NOMO-1 (cell line): Measurements from ENCODE around the gene POMGNT2.

Source experiments
- DNase-seq, 2 experiments: peaks; one replicate each; lab custom pipeline; 2025; ENCODE audit not compliant: unreplicated experiment in 2 of 2; lab: John Stamatoyannopoulos, UW

POMGNT2 gene

DNA sequence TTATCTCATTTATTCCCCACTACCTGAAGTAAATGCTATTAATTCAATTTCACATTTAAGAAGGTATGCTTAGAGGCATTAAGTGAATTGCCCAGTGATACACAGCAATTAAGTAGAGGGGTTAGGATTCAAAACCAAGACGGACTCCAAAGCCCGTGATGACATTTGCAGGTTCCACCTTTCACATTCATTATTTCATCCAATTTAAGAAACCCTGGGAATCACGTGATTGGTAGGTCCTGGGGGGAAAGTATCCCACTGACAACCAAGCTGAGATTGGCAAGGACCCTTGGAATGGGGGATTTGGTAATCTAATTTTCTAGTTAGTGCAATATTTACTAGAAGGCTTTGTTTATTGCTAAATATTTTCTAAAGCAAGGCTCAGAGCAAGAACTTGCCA lies 1.8 kb downstream of the POMGNT2 start:
- no peak for DNase-seq

DNA sequence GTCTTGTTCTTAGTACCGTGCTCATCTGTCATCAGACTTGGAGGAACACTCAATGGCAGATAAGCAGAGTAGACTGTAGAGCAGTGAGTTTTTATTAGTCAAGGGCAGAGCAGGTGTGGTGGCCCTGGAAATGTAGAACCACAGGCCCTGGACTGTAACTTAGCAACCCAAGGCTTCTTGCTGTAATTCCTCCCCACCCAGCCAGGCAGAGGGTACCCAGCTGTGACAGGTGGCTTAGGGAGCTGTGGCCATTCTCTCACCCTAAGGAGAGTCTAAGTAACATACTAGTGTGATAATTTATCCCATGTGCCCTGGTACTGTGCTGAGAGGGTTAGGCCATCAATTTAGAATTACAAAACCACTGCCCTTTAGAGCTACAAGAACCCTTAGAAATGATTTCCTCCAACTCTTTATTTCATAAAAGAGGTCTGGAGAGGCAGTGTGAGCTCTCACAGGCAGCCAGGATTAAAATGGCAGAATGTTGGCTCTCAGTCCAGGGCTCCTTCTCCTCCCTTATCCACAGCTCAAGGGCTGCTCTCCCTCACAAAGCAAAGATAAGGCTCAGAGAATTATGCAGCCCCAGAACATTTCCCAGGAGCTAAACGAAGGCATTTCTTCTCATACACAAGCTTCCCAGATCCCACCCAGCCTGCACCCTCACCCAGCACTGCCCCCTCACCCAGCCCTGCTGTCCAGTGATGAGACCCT lies 3.0 kb downstream of the POMGNT2 start:
- no peak for DNase-seq

DNA sequence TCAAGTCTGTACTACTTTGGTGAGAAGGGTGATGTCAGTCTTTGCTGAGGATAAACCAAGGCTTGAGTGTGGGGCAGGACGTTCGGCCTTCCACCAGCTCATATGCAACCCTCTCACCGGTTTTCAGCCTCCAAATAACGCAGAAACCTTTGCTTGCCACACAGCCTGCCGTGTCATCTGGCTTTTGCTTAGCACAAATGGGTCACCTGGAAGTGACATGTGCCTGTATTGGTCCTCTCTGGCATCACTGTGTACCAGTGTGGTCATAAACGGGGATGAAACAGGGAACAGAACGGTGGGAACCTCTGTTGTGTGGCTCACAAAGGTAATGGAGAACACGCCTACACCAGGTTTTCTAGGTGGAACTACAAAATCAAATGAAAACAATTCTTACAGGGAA lies 7.1 kb downstream of the POMGNT2 start:
- no peak for DNase-seq

DNA sequence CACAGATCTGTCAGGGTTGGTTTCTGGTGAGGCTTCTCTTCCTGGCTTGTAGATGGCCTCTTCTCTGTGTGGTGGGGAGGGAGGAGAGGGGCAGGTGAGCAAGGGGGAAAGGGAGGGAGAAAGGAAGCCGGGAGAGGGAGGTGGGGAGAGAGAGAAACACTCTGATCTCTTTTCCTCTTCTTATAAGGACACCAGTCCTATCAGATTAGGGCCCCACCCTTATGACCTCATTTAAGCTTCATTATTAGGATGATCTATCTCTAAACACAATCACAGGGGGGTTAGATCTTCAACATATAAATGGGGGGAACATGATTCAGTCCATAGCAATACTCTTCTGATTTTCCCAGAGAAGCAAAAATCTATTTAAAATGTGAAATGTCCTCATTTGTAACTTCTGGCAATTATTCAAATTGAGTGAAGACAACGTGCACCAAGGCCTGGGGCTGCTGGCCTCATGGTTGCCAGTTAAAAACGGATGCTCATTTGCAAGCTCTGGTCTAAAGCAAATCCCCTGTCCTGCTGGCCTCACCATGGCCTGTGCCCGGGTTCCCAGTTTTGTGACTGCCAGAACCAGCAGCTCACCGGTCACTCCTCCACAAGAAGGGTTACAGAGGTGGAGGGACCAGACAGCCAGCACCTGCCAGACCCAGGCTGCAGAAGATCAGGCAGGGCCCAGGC lies 8.3 kb downstream of the POMGNT2 start:
- no peak for DNase-seq

DNA sequence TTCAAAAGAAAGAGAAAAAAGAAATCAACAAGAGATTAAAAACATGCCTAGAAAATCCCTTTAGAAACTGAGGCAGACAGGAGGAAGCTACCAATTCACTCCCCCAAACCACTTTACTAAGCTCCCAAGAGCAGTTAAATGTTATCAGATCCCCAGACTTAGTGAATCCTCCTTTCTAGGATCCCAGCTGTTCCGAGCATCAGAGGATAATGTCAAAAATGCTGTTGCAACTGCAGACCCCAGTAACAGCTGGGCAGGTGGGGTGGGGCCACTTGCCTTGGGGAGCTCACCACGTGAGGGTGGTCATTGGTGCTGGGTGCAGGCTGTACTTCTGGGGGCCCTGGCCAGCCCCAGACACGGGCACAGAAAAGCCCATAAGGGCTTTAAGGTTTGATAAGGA lies 9.1 kb downstream of the POMGNT2 start:
- no peak for DNase-seq

DNA sequence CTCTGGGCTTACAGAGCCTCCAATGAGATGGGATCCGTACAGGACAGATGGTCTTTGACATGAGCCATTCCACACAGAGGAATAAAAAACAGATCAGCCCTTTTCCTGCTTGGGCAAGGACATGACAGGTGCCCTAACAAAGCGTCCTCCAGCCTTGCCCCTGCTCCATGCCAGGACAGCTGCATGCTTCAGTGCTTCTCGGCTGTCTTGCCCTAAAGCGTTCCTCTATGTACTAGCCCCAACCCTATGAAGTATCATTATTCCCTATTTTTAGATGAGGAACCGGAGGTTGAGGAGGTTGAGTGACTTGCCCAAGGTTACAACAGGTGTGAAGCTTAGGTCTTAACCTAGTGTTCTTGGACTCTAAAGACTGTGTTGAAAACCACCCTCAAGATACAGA lies 10.5 kb downstream of the POMGNT2 start:
- no peak for DNase-seq

DNA sequence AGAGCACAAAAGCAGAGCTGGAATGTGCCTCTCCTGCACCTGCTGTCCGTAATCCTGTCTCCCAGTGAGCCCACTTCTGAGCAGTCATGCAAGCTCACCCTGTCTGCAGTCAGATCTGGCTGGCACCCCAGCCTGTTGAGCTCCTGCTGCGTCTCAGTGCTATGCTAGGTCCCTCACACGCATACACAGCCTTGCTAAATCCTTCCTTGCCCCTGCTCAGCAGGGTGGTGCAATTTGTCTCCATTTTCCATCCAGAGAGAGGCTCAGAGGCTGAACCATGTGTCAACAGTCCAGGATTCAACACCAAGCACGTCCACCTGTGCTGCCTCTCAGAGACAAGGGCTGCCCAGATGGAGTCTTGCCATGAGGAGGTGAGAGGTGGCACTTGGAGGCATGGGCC lies 11.0 kb downstream of the POMGNT2 start:
- no peak for DNase-seq

DNA sequence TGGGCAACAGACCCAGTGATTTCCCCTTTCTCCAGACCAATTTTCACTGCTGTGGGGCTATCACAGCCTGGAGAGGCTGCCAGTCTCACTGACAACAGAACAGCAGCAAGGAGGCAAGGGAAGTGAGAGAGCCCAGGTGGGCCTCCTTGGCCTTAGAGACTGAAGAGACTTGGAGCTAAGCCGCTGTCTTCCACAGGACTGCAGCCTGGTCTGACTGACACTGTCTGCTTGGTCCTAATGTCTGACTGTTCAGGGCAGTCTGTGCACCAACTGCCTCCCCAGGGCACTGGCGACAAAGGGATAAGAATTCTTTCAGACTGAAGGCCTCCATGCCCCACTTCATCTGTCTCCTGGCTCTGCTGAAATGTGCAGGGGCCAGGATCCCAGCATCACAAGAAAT lies 11.5 kb downstream of the POMGNT2 start:
- no peak for DNase-seq

DNA sequence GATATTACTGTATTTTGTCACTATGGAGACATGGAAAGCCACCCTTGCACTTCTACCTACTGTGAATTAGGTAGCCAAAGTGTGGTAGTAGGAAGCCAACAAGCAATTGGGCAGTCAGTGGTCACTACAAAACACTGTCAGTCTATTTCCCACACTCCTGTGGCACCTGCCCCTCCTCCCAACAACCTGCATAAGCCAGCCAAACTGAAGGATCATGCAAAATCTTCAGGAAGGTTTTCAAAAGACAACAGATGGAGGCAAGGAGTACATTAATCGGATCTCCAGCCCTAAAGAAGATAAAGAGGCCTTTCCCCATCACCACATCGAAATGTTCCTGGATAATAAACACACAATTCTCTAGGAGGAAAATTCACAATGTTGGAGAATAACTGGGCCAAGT lies 11.9 kb downstream of the POMGNT2 start:
- no peak for DNase-seq

DNA sequence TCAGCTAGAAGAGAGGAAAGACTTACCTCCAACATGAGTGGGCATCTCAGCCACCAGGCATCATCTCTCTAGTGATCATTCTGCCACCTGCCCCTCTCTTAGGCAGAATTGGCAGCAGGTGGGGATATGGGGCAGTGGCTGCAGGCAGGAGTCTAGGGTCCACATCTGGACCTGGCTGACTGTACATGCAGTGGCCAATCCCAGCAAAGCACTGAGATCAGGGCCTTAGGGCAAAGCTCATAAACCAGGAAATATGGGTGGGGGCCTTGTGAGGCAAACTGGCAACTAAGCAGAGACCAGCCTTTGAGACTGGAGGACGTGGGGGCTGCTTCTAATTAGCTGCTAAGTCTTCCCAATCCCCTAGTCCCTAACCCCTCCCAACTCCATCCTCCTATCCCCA lies 12.9 kb downstream of the POMGNT2 start:
- no peak for DNase-seq

DNA sequence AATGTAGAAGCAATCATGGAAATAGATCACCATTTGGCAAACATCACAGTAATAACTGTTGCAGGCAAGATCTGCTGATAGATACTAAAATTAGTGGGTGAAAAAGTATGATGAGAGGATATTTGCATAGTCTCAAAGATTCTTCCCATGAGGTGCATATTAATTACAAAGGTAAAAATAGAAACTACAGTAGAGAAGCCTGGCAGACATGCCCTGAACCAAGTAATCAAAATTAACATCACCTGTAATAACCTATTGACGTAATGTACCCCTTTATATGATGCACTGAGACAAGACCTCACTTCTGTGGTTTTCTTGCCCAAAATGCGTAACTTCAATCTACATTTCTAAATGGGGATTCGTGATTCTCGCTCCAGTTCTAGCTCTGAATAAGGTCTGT lies 14.4 kb downstream of the POMGNT2 start:
- no peak for DNase-seq

DNA sequence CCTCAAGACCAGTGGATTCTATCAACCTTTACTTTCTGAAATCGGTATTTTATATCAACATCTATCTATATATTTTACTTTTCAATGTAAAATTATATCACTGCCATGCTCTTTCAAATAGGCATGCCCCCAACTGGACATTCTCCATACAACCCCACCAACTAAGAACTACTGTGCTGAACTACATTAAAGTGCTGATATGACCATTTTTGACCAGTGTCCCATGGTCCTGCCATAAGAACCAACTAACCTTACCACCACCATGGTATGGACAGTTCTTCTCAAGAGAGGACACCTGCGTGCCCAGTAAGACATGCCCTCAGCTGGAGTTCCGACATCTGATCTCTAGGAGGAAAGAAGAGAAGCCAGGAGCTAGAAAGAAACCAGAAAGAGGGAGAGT lies 15.6 kb downstream of the POMGNT2 start:
- no peak for DNase-seq

DNA sequence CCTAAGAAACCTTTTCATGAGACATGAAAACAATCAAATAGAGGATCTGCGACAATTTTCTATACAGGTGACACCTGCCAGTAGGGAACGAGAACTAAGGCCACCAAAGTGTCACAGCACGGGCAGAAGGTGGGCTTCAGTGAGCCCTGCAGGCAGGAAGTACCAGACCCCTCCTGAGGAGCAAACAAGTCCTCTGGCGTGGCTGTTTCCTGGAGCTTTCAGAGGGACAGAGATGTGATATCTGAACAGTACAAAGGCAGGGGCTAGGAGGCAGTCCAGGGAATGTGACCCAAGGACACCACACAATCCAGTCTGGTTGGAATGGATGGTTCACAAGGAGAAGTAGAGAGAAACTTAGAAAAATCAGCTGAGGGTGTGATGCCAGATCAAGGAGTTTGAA lies 16.8 kb downstream of the POMGNT2 start:
- DNase-seq = no peak

DNA sequence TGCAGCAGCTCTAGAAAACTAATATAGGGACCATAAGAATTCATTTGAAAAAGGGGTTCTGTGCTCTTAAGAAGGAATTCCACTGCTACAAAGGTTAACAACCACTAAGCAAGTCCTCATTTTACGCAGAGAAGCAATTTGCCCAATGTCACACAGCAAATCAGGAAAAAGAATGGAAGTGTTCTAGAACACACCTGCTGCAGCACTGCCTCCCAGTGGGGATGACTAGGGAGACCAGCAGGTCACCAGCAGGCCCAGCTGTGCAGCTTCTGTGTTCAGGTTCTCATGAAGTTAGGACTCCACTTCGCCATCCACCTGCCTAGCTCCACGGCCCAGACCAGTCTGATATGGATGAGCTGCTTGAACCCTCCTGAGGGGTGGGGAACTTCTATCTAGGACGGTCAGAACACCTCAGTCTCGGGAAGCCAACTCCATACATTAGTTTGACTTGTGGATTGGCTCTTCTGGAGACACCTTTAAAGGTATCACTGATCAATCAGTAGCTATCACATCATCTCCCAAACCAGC lies 18.6 kb downstream of the POMGNT2 start:
- no peak for DNase-seq

DNA sequence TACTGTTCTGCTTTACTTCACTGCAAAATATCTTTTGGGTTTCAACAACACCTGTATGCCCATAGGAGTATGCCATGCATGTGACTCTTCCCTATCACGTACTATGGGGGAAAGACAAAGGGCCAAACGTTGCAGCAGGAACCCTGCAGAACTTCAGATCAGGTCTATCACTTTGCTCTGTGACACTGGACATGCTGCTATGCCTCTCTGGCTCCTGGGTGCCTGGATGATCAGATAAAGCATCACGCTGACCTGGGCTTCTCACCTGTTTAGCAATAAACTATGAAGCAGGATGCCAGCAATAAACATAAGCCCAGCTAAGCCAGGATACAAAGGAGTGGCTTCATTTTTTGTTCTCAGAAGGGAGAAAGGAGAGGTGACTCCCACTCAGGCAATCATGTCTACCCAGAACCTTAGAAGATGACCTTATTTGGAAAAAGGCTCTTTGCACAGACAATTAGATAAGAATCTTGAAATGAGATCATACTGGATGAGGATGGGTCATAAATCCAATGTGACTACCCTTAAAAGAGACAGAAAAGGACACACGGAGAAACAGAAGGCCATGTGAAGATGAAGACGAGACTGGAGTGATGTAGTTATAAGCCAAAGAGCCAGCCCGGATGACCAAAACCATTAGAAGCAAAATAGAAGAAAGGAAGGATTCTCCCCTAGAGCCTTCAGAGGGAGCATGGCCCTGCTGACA lies 19.3 kb downstream of the POMGNT2 start:
- no peak for DNase-seq

DNA sequence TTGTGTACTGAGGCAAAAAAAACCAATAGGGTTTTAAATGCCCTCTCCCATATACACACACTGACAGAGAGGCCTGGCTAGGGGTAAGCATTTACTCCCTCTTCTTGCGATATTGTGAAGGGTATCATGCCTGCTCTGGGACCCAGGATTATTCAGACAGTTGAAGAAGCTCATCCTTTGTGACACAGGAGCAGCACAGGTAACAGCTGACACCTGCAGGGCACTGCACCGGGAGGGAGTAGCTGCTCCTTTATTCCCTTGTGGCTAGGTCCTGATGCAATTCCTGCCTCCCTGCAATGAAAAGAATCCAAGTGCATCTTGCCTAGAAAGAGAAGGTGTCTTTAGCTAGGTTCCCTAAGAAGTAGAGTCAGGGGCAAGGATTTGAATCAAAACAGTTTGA lies 23.4 kb downstream of the POMGNT2 start:
- DNase-seq = no peak

DNA sequence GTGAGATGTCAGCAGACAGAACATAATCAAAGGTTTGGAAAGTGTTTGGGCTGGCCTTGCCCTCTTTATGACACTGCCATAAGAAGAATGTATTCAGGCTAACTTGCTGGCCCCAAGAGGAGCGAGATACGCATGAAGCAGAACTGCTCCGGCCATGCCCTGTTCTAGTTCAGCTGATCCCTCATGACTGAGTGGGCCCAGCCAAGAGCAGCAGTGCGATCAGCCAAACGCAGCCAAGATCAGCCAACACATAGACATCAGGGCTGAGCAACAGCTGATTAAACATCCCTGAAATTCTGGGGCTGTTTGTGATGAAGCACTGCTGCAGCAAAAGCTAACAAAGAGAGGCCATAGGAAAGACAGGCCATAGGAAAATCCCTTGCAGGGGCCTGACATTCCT lies 24.1 kb downstream of the POMGNT2 start:
- DNase-seq = no peak

DNA sequence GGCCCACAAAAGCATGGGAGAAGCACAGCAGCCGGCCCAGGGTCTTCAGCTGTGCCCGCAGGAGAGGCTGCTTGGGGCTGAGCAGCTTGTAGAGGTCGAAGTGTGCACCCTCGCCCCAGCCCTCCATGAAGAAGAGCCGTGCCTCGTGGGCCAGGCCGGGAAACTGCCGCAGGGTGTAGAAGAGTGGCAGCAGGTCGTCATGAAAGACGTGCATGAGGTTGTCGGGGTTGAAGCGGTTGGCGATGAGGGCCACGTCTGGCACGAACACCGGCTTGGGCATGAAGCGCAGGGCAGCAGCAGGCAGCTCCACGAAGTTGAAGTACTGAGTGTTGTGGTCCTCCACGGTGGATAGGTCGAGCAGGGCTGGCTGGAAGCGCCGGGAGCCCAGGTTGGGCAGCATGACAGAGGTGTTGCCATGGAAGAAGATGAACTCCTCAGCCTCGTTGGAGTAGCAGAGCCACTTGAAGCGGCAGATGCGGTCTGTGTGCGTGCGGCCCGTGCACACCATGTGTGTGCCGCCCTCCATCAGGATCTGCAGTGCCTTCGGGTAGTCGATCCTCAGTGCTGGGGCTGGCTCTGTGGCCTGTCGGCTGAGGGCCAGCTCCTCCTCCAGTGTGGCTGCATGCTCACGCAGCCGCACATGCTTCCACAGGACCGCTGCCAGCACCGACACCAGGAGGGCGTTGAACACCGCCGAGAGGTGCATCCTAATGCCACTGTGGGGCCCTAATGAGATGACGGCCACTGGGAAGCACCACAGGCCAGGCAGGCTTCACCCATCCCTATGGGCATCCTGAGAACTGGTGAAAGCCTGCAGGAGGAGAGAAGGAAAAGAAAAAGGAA lies 24.9 kb downstream of the POMGNT2 start:
- no peak for DNase-seq

DNA sequence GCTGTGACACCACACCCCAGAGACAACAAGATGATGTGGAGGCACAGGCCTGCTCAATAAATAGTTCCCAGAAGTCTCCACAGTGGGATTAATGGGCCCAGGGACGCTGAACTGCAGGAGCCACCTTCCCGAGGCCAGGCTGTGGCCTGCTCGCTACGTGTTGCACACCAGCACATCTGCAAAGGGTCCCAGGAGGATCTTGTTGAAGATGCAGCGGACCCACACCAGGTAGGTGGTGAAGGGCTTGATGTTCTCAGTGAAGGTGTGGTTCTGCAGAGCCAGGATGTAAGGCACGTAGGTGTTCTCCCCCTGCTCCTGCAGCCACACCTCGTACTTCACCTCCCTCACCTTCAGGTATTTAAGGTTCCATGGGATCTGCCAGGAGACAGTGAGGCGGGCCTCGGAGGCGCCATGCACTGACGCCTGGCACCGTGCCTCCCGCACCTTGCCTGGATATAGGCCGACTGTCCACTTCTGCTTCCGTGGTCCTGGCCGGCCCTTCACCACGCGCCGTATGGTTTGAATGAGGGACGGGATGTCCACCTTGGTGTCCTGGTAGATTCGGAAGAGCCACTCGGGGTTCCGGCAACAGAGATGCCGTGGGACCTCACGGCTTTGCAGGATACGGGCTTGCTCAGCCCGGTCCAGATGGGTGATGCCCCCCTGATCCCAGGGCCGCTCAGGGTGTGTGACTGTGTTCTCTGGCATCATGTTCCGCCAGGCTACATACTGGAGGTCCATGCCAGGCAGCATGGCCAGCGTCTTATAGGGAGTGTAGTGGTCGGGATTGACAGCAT lies 26.1 kb downstream of the POMGNT2 start:
- no peak for DNase-seq

DNA sequence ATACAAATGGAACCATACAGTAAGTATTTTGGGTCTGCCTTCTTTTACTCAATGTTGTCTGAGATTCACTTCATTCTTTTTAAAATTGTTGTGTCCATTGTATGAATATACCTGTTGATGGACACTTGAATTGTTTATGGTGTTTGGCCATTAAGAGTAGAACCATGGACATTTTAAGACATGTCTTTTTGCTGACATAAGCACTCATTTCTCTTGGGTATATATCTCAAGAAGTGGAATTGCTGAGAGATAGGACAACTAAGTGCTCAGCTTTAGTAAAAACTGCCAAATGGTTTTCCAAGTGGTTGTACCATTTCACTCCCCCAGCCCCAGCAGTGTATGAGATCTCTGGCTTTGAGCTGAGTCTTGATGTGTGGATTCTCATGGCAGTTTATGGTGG lies 28.2 kb downstream of the POMGNT2 start:
- no peak for DNase-seq
